Measurements from ENCODE around the gene MPP3.
"Not testable (repeated sequence)": the region's sequence is repeated elsewhere in the genome, so short reads cannot be mapped to it uniquely, and the experiment has no call there.

Gene MPP3, protein sequence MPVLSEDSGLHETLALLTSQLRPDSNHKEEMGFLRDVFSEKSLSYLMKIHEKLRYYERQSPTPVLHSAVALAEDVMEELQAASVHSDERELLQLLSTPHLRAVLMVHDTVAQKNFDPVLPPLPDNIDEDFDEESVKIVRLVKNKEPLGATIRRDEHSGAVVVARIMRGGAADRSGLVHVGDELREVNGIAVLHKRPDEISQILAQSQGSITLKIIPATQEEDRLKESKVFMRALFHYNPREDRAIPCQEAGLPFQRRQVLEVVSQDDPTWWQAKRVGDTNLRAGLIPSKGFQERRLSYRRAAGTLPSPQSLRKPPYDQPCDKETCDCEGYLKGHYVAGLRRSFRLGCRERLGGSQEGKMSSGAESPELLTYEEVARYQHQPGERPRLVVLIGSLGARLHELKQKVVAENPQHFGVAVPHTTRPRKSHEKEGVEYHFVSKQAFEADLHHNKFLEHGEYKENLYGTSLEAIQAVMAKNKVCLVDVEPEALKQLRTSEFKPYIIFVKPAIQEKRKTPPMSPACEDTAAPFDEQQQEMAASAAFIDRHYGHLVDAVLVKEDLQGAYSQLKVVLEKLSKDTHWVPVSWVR

DNA sequence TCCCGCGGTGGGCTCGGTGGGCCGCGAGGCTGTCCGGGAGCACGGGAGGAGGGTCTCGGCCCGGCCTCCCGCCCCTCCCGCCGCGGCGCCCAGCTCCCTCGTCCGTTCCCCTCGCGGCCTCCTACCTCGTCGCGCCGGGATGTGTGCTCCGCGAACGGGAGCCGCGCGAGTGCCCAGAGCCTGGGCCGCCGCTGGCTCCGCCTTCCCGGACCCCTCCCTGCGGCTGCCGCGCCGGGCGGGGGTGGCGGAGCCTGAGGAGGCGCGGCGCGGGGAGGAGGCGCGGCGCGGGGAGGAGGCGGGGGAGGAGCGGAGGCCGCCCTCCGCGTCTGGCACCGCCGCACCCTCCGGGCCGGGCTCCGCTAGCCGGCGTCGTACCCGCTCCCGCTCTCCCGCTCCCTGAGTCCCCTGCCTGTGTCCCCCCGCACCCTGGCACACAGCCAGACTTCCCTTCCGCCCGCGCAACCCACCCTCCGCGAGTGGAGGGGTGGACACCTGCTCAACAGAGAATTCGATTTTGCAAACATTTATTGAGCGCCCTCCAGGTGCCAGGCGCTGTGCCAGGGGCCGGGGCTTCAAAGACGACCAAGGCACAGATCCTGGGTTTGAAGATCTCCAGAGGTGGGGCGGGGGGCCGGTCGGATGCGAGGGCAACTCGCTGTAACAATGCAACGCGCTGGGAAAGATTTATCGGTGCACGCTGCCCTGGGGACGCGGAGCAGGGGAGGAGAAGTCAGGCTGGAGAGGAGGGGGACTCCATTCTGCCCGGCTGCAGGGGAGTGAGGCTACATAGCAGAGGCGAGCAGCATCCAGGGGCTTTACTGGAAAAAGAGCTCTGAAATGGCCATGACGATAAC lies at the start of gene MPP3:
TSS of gene MPP3 (minus strand) at position 171 of the 854 bp plus-strand sequence. CDS start 1,240 bp downstream, outside the sequence.
- no peak for DNase-seq (ENCODE audit: low read depth in 2 of 2)

DNA sequence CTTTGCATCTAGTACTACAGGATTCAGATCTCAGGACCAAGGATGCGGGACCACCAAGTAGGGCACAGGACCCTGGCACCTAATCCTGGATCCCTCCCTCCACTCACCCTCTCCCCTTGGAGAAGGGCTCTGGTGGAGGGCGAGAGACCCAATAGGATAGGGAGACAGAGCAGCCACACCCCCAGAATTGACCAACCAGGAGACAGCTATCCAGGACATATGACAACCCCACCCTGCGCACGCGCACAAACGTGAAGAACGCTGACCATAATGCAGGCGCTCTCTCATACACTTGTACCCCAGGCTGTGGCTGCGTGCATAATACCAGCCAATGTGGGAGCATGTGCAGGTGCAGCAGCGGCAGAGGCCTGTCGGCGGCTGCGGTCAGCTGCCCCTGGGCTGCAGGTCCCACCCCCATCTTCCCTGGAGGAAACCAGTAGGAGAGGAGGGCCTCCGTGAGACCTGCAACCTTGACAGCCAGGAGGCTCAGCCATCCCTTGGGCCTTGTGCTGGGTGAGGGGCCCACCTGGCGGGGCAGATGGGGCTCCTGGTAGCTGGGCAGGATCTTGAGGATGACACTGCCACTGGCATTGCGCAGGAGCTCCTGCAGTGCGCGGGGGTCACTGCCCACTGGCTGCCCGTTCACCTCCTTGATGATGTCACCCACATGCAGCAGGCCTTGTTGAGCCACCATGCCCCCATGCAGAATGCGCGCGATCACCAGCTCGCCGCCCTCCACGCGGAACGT lies 49.0 kb upstream of the MPP3 start:
- DNase-seq (ENCODE audit: low read depth in 2 of 2): no peak

DNA sequence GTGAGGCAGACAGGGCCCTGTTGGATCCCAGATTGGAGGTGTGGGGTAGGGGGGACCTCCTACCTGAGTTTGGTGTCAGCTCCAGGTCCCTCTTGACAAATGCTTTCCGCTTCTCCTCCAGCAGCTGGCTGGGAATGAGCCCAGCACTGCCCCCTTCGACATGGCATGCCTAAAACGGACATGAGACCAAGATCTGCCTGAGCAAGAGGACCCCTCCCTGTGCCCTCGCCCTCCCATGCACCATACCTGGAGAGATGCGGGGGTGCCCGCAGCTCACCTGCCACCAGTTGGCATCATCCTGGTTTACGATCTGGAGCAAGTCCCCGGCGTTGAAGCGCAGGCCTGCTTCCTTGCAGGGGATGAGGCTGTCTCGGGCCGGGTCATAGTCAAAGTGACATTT lies 48.2 kb upstream of the MPP3 start:
- DNase-seq (ENCODE audit: low read depth in 2 of 2): no peak

DNA sequence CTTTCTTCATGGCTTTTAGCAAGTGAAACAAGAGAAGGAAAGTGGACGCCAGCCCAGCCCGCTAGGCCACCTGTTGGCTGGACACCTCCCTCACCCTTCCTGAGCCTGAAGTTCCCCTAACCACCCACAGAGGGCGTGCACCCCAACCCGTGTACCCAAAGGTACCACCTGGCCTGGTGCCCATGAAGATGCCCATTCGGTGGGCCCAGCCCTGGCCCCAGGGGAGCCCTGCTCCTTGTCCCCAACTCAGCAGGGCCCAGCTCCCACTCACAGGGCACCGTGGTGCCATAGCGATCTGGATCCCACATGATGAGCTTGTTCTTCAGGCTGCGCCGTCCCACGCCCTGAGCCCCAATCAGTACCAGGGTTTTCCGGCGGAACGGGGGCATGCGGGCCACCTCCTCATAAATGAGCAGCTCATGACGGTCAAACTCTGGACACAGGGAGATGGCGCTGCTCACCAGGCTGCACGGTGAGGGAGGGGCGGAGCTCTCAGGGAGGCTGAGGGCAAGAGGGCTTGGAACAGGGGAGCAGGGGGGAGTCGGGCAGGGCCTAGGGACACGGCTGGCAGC lies 47.6 kb upstream of the MPP3 start:
- DNase-seq (ENCODE audit: low read depth in 2 of 2): peak in 1 of 2 donors; percentile 11

DNA sequence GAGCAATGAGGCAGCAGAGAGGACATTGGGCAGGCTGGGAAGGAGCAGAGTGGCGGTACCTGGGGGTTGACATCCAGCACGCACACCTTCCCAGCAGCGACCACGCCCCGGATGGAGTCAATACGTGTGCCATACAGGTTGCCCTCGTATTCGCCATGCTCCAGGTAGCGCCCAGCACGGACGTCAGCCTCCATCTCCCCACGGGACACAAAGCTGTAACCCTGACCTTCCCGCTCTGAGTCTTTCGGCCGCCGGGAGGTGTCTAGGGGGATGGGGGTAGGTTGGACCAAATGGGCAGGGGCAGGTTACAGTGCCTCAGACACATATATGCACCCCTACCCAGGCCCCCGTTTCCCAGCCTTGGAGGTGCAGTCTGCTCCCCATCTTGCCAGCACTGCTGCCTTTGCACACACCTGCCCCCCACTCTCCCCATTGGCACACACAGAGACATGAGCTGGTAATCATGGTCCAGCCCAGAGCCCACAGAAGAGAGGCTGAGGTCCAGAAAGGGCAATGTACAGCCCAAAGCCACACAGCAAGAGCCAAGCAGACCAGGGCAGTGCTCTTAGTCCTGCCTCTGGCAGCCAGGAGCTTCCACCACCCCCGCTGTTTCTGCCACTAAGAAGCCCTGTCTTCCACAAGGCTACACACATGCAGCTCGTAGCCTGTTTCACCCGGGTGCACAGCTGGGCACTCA lies 46.9 kb upstream of the MPP3 start:
- DNase-seq (ENCODE audit: low read depth in 2 of 2): no peak

DNA sequence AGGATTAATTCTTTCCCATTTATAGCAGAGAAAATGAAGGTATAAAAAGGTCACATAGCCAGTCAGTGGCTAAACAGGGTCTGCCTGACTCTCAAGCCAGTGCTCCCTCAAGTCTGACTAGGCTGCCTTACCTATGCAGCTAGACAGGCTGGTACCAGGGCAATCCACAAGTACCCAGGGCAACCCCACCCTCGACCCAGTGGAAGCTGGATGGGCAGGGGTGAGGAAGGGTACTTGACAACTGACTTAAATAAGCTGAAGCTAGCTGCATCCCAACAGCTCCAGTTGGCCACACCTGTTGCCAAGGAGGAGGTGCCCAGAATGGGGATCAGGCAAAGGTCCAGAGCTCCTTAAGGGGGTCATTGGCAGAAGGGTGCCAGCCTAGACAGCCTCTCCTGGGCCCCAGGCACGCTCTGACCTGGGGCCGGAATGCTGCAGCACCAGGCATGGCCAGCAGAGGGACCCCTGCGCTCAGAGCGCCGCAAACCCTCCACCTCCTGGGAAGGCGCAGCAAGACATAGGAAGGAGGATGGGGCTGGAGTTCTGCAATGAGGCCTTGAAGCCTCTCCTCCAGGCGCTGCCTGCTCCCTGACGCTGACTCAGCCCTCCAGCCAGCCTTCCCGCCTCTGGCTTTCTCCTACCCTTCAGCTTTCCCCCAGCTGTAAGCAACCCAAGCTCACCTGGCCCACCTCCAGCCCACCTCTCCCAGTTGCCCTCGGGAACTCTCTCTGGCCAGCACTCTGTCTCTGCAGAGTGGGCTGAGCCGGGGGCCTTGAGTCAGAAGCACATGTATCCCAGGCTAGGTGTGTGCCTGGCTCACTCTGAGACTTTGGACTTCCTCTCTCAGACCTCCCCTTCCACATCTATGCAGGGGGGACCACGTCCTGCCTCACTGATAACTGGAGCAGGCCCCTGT lies 45.6 kb upstream of the MPP3 start:
- peak; percentile 25 to 46 for DNase-seq (ENCODE audit: low read depth in 2 of 2)

DNA sequence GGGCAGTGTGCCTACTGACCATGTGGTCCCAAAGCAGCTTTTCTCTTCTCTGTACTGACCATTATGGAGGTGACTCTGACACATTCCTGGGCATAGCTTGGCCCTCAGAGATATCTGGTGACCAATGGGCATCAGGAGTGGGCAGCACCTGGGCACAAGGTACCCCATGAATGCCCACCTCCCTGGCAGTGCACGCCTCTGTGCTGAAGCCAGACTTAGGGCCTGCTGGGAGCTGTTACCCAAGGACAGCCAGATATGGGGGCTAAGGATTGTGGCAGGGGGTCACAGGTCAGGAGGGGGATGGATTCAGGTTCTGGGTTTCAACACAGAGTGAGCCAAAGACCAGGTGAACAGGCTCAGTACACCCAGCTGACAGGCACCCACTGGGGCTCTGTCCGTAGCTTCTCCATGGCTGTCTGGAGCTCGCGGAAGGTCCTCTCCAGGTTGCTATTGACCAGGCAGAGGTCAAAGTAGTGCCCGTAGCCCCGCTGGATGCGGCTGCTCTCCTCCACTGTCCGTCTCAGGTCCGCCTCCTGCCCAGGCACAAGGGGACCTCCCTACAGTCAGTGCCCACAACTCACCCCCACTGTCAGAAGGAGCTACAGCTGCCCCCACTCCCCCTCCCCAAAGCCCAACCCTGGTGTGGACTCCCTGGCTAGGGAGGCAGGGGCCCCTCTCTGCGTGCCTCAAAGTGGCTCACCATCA lies 44.7 kb upstream of the MPP3 start:
- DNase-seq (ENCODE audit: low read depth in 2 of 2): no peak

DNA sequence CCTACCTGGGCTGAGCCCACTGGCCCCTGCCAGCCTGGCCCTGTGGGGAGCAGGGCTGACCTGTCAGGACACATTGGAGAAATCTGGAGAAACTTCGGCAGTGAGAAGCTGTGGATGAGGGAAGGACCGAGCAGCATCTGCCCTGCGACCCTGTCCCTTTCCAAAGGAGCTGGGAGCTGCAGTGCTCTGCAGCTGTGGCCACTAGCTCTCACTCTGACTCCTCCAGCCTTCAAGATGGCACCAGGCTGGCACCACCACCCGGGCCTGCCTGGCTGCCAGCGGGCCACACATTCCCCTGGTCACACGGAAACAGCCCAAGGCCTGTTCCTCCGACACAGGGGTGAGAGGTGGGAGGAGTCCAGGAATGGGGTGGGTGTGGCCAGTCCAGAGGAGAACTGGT lies 44.1 kb upstream of the MPP3 start:
- no peak for DNase-seq (ENCODE audit: low read depth in 2 of 2)

DNA sequence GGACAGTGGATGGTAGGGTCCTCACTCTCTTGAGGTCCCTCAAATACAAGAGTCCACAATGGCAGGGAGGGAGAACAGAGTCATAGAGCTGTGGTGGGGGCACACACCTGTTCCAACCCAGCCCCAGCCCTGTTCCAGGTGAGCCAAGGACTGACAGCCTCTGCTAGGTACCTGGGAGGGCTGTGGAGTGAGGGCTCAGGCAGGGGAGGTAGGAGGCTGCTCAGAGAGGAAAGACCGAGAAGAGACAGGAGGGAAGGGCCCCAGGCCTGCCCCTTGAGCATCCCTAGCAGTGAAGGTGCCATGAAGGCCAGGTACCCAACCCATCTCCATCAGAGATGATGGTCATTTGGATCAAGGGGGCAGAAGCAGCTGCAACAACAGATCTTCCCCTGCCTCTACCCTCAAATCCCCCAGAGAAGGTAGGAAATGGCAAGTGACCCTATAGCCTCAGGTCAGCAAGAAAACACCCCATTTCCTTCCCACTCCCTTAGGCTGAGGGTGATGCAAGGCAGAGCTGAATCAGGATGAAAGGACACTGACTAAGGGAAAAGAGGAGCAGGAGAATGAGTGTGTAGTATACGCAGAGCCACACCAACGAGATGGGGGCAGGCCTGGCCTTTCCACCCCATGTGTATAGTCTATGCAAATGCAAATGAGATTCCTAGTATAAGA lies 42.7 kb upstream of the MPP3 start:
- DNase-seq (ENCODE audit: low read depth in 2 of 2): no peak

DNA sequence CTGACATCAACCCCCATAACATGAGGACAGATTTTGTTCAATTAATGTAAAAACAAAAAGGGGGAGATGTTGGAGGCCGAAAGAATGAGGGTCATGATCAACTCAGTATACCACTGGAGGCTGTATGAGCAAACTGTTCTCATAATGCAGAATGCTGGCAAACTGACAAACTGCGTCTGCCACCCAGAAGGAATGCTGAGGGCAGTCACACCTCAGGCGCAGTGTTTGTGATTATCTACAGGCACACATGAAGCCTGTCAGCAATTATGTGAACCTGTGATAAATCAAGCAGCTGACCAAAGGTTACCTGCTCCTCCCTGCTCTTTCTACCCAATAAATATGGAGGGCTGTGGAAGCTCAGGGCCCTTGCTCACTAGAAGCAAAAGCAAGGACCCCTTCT lies 41.3 kb upstream of the MPP3 start:
- no peak for DNase-seq (ENCODE audit: low read depth in 2 of 2)

DNA sequence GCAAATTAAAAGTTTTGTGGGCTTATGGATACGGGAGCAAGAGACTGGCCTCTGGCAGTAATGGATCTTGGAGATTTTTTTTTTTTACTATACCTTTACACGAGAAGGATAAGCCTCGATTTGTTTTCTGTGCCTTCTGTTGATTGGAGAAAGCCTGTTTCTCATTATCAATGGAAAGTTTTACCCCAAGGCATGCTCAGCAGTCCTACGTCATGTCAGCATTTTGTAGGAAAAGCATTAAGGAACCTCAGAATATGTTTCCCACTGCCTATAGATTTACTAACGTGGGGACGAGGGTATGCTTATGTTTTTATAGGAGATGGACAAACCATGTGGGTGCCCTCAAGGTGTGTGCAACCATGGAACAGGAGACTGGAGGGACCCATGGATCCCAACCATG lies 40.9 kb upstream of the MPP3 start:
- no peak for DNase-seq (ENCODE audit: low read depth in 2 of 2)

DNA sequence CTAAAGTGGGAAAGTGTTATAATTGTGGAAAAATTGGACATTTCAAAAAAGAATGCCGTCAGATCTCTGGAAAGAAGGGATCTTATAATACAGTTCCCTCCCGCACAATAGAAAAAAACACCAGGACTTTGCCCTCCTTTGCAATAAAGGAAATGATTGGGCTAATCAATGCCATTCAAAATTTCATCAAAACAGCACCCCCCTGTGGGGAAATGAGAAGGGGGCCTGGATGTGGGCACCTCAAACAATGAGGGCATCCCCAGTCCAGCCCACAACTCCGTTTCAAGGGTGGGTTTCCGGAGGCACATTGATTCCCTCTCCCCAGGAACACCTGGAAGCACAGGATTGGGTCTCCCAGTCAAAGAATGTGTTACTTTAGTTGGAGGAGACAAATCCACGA lies 40.1 kb upstream of the MPP3 start:
- DNase-seq (ENCODE audit: low read depth in 2 of 2): no peak

DNA sequence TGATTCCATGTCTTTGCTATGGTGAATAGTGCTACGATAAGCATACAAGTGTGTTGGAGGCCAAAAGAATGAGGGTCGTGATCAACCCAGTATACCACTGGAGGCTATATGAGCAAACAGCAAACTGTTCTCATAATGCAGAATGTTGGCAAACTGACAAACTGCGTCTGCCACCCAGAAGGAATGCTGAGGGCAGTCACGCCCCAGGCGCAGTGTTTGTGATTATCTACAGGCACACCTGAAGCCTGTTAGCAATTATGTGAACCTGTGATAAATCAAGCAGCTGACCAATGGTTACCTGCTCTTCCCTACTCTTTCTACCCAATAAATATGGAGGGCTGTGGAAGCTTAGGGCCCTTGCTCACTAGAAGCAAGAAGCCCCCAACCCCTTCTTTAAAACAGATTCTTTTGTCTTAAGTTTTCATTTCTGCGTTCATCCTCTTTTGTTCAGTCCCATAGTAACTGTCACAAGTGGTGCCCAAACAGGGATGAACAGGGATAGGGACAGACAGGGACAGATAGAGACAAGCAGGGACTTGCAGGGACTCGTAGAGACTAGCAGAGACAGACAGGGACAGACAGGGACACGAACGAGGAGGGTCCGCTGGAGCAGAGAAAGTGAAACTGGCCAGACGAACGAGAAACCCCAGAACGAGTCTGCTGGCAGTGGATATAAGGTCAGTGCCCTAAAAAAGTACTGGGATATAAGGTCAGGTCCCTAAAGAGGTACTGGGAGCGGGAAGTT lies 39.2 kb upstream of the MPP3 start:
- no peak for DNase-seq (ENCODE audit: low read depth in 2 of 2)

DNA sequence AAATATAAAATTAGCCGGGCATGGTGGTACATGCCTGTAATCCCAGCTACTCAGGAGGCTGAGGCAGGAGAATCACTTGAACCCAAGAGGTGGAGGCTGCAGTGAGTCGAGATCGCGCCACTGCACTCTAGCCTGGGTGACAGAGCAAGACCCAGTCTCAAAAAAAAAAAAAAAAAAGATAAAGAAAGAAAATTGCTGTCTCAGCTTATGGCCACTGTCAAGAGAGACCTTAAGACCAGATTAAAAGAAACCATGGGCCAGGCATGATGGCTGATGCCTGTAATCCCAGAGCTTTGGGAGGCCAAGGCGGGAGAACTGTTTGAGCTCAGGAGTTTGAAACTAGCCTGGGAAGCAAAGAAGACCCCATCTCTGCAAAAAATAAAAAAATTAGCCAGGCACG lies 36.1 kb upstream of the MPP3 start:
- DNase-seq (ENCODE audit: low read depth in 2 of 2): not testable (repeated sequence)

DNA sequence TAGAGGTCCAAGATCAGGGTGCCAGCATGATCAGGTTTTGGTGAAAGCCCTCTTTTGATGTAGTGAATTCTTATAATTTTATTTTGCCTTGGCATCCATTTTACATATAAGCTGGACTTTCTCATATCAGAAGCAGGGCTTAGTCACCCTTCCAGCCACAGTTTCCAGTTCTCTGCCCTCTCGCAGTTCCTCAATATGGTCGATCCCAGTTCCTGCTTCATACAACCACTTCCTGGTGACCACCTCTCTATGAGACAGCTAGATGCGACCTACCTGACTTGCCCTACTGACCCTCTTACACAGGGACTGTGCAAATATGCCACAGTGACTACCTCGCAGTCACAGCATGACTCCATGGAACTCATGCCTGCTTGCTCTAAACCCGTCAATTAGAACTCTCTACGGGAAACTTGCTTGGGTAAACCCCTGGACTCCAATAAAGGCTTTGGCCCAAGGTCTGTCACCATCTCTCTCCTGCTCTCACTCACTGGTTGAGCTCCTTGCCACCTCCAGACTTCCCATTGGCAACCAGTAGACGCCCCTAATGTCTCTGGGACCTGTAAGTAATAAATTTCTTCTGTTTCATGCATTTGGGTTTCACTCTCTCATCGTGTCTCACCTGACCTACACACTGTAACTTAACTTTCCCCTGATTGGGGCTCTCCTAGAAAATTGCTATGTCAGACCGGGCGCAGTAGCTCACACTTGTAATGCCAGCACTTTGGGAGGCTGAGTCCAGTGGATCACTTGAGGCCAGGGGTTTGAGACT lies 35.5 kb upstream of the MPP3 start:
- no peak for DNase-seq (ENCODE audit: low read depth in 2 of 2)

DNA sequence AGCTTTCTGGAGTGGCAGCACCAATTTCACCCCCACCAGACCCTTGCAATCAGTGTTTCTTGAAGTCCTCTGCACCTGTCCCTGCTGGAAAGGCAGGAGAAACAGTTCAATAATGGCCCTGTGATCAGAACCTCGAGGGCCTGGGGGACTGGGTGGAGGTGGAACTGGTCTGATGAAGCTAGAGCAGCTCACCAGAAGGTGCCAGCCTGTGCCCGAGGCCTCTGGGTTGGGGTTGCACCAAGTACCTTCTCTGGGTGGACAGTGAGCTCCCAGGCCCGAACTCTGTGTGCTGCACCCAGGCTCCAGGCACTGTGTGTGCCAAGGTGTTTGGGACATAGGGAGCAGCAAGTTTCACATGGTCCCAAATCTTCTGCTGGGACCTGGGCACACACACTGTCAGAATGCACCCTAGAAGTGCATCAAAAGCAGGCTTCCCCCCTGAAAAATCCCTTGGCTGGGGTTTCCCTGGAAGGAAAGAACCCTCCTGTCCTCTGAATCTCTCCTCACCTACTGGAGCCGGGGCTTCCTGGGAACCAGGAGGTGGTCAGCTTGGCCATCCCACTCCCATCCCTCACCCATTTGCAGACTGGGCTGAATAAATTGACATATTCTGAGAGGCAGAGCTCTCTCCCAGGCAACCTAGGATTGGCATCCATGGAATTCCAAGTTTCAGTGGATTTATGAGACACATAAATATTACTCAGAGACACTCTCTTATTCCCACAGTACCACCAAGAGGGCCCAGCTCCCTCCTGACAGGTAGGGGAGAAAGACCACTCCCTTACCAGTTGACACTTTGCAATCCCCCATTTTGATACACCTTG lies 31.4 kb upstream of the MPP3 start:
- DNase-seq (ENCODE audit: low read depth in 2 of 2): no peak
